DMS79 (cell line): ENCODE data around the gene TRPV6.

Source experiments
- DNase-seq: peaks from one replicate; lab custom pipeline; 2025; lab: John Stamatoyannopoulos, UW

Gene TRPV6

DNA sequence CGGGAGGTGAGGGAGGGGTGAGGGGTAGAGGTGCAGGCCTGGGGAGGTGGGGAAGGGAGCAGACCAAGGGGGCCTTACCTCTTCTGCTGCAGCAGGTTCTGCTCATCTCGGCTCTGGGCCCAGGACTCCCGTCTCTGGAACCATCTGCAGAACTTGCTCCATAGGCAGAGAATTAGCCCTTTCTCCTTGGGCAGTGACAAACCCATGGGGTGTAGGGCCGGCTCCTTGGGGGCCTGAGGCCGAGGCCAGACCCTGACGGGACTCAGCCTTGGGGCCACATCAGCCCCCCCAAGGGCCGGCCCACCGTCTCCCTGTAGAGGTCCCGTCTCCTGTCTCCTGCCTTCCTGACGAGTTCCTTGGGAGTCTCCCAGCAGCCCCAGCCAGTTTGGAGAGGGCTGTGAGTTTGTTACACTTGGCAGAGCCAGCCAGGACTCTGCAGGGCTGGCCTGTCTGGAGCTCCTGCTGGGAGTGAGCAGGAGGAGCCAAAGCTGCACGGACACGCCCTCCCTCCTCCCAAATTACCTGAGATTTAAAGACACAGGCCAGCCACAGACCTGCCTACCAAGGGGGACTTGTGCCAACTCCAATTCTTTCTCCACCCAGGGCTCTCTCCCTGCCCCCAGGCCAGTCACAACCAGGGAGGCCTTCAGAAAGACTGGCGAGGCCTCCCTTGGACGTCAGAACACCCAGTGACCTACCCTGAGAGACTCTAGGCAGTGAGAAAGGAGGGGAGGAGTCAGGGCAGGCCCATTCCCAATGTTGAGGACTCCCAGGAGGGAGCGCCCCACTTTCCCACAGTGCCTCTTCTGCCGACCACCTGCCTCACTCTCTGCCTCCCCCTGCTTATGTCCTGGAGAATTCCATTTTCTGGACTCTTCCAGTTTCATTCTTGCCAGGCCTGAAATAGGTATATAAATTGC, at the start of gene TRPV6:
Gene TRPV6 (minus strand): TSS at position 435 of the 920 bp plus-strand sequence.
- no peak for DNase-seq

DNA sequence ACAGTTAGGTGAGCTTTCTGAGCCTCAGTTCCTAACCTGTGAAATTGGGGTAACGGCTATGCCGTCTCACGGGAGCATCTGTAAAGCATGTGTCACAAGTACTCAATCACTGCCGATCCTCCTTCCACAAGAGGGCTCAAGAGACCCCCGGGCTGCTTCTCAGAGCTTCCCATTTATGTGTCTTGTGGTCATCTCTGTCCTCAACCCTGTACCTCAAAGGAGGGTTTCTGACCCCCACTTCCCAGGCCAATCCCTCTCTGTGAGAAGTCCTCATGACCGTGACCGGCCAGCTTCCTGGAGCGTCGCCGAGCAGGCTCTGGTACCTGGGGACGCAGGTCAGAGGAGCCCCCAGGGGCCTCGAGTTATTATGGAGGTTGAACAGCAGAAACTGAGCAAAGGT, 48.5 kb upstream of the TRPV6 start:
- no peak for DNase-seq

DNA sequence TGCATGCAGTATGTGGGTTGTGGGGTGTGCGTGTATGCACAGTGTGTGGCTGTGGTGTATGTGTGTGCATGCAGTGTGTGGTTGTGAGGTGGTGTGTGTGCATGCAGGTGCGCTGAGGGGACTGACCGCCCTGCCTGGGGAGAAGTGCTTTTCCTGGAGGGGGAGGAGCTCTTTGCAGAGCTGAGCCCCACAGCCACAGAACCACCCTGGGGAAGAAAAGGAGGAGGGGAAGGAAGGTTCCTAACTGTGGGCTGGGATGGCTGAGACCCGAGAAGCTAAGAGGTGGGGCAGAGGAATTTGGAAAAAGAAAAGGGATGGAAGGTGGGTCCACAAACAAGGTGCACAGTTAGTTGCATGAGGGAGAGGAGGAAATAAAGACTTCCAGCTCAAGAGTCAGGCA, 48.1 kb upstream of the TRPV6 start, which contains the start of gene TRPV5:
Gene TRPV5 (minus strand): TSS at position 123 of the 400 bp plus-strand sequence. CDS start 287 bp downstream, outside the sequence.
- DNase-seq, result no peak

DNA sequence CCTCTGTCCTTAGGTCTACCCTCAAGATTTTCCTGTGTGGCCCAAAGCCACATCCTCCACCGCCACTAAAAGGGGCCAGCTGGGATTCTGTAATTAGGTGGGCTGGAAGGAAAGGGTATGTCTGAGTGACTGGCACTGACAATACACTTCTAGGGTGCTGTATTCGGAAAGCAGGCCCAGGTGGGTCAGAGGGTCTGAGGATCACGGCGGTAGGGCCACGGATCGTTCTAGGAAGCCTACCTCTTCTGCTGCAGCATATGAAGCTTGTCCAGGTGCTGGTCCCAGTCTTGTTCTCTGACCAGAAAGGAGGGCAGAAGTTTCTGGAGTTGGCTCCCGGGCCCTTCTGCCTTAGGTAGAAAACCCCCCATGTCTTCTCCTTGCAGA, 47.5 kb upstream of the TRPV6 start:
- DNase-seq, result no peak

GRCh38 chr7:142932386-142933091, 47.0 kb upstream of the TRPV6 start:
- no peak for DNase-seq

DNA sequence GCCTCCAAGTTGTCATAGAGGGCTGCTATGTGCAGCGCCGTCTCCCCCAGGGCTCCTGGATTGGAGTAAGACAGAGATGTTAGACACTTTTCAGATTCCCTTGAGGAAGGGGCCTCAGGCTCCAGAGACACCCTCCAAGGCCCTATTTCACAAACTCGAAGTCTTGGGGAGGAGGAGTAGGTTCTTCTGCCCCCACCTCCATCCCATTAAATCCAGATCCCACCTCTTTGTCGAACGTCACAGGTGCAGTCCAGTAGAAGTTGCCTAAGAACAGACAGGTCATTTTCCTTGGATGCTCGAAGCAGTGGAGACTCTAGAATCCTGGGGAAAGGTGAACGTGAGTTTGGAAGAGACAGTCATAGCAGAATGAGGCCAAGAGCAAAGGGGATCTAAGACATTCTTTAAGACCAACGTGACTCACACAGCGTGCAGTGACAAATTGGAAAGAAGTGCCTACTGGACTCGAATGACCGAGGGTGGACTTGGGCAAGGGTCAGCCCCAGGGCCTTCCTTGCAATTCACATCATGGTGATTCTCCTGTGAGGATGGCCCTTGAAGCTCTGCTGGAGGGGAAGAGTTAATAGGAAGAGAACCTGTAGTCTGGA, 44.7 kb upstream of the TRPV6 start:
- no peak for DNase-seq

GRCh38 chr7:142927949-142928348, 42.4 kb upstream of the TRPV6 start:
- no peak for DNase-seq

DNA sequence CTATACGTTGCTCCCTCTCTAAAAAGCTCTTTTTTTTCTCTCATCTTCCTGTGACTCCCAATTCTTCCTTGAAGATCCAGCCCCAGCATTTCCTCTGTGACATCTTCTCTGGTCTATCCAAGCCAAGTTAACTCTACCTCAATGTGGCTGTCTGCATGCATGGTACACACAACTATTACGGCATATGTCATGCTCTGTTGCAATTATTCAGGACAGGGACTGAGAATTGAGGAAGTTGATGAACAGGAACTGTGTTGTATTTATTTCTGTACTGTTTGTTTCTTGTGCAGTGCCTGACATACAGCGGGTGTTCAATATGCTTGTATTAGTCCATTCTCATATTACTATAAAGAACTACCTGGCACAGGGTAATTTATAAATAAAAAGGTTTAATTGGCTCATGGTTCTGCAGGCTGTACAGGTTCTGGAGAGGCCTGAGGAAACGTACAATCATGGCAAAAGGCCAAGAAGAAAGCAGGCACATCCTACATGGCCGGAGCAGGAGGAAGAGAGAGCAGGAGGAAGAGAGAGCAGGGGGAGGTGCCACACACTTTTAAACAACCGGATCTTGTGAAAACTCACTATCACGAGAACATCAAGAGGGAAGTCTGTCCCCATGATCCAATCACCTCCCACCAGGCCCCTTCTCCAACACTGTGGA, 41.7 kb upstream of the TRPV6 start:
- no peak for DNase-seq

DNA sequence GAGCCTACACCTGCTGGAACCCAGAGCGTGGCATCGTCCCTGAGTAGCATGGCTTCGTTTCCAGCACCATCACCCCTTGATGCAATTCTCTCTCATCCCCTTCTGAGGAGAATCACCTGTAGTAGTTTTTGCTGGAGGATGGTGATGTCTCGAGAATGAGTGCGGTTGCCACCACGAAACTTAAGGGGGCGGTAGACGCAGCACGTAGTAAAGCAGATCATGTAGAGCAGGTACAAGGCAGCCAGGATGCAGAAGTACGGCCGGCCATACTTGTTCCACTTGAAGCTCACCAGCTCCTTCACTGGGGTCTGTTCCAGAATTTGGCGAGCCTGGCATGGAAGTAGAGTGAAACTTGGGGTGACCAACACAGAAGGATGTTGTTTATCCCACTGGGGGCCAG, 39.9 kb upstream of the TRPV6 start:
- DNase-seq, result no peak

- no peak for DNase-seq
Observed at GRCh38 chr7:142923391-142923790, 37.8 kb upstream of the TRPV6 start.

GRCh38 chr7:142919656-142920055, 34.1 kb upstream of the TRPV6 start:
- DNase-seq, result no peak

GRCh38 chr7:142918901-142919300, 33.4 kb upstream of the TRPV6 start:
- no peak for DNase-seq

GRCh38 chr7:142917447-142917846, 31.9 kb upstream of the TRPV6 start:
- DNase-seq, result no peak

- DNase-seq, result peak; percentile 31
Observed at GRCh38 chr7:142916508-142916907, 31.0 kb upstream of the TRPV6 start.

- DNase-seq, result no peak
Observed at GRCh38 chr7:142915315-142915714, 29.8 kb upstream of the TRPV6 start.

DNA sequence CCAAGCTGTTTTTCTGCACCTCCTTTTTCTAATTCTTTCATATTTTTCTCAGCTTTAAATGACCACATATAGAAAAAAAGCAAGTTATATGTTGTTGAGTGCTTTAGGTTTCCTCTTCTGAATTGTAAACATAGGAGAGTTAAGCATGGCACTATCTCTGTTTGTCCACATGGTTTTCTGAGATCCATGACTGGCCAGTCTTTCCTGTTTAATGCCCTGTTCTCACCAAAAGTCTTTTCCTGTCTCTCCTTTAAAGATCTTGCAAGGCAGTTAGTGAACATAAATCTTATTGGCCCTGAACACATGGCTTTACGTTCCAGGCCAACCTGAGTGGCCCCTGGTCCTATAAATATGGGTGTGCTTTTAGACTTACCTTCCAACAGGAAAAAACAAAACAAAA, 28.6 kb upstream of the TRPV6 start:
- DNase-seq, result no peak

- DNase-seq, result no peak
Observed at GRCh38 chr7:142913566-142913965, 28.0 kb upstream of the TRPV6 start.

- no peak for DNase-seq
Observed at GRCh38 chr7:142913051-142913450, 27.5 kb upstream of the TRPV6 start.

GRCh38 chr7:142910481-142910880, 24.9 kb upstream of the TRPV6 start:
- no peak for DNase-seq

DNA sequence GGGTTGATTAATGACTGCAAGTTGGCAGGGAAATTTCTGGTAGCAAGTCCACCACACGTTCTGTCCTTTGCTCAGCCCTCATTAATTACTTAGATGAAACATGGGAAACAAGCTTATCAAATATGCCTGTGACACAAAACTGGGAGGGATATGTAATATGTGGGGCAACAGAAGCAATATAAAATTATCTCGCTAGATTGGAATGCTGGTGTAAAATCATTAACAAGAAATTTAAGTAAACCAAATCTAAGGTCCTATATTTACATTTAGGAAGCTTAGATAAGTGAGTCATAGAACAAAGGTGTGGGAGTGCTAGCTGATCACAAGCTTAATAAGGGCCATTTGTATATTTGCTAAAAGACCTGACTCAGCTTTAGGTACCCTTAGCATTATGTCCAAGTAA, 24.5 kb upstream of the TRPV6 start:
- DNase-seq, result no peak

GRCh38 chr7:142908921-142909890, 23.7 kb upstream of the TRPV6 start:
- DNase-seq, result no peak
